ENCODE measurements around the gene SRR.

DNA sequence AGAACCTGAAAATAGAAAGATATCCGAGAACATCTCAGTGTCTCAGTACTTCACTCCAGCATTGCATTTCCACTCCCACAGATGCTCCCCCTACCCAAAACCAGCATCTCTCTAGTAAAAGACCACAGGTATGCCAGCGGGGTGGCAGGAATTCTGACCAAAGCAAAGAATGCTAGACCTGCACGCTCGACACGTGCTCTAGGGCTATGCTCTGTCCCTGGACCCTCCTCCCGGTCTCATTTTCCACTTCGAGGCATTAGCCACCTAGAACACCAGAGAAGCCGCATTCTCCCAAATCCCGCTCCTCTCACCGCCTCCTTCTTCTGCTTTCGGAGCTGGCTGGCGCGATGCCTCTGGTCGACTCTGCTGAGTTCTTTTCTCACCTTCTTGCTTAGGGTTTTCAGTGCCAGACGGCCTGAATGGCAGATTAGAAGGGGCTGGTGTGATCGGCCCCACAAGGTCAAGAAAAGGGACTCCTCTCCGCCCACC is 32.0 kb downstream of the SRR start:
- TF ChIP-seq PATZ1 (CRISPR knock-in tag; IDR thresholded peaks at IDR 0.05; ENCODE audit: borderline replicate concordance) (no peak), RARB (CRISPR knock-in tag; IDR thresholded peaks at IDR 0.05) (no peak), ARNTL (CRISPR knock-in tag; IDR thresholded peaks at IDR 0.05; ENCODE audit: borderline replicate concordance, low read depth) (no peak), OSR1 (CRISPR knock-in tag; IDR thresholded peaks at IDR 0.05) (no peak), BACH2 (CRISPR knock-in tag; IDR thresholded peaks at IDR 0.05; ENCODE audit: borderline replicate concordance) (no peak), GLIS3 (CRISPR knock-in tag; IDR thresholded peaks at IDR 0.05) (no peak), TCF4 (CRISPR knock-in tag; IDR thresholded peaks at IDR 0.05; ENCODE audit: borderline replicate concordance) (no peak), ZFP30 (CRISPR knock-in tag; IDR thresholded peaks at IDR 0.05) (no peak), ZNF565 (CRISPR knock-in tag; conservative IDR thresholded peaks at IDR 0.05; ENCODE audit: low read depth) (no peak)
- TF ChIP-seq, protein P1, sequence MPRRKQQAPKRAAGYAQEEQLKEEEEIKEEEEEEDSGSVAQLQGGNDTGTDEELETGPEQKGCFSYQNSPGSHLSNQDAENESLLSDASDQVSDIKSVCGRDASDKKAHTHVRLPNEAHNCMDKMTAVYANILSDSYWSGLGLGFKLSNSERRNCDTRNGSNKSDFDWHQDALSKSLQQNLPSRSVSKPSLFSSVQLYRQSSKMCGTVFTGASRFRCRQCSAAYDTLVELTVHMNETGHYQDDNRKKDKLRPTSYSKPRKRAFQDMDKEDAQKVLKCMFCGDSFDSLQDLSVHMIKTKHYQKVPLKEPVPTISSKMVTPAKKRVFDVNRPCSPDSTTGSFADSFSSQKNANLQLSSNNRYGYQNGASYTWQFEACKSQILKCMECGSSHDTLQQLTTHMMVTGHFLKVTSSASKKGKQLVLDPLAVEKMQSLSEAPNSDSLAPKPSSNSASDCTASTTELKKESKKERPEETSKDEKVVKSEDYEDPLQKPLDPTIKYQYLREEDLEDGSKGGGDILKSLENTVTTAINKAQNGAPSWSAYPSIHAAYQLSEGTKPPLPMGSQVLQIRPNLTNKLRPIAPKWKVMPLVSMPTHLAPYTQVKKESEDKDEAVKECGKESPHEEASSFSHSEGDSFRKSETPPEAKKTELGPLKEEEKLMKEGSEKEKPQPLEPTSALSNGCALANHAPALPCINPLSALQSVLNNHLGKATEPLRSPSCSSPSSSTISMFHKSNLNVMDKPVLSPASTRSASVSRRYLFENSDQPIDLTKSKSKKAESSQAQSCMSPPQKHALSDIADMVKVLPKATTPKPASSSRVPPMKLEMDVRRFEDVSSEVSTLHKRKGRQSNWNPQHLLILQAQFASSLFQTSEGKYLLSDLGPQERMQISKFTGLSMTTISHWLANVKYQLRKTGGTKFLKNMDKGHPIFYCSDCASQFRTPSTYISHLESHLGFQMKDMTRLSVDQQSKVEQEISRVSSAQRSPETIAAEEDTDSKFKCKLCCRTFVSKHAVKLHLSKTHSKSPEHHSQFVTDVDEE (CRISPR knock-in tag; IDR thresholded peaks at IDR 0.05), result no peak
